ENCODE measurements around the gene PPP1R13B. TPM values are rescaled to one million over a fixed set of nuclear protein-coding genes. Genes with fewer than 3 reads are reported as not detected.
"Not testable (repeated sequence)": the region's sequence is repeated elsewhere in the genome, so short reads cannot be mapped to it uniquely, and the experiment has no call there.

Gene PPP1R13B
- total and polyA plus RNA-seq, 2 donors from 2014 or later, result 15.1 to 69.4 TPM

DNA sequence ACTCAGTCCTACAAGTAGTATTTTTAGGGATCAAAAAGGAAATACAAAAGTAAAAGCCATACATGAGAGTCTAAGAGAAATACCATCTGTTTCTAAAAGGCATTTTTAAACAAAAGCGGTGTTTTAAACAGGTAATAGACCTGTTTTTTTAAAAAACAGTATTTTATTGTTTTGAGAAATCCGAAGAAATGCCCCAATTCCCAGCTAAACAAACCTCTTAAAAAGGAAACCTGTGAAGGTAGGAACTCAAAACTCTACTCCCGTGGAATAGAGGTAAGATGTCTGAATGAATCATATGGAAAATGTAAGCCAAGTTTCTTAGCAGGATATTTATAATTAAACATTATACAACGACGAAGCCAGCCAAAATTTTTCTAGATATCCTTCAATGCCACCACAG, 2.0 kb downstream of the PPP1R13B start:
- Histone ChIP-seq H3K9me3 (ENCODE audit: control insufficient read depth in 2 of 3, insufficient read depth in 1 of 3, low read length in 3 of 3) (no peaks in the 10 kb centered on the region), H3K27ac (ENCODE audit: low read depth in 2 of 2, low read length in 2 of 2) (no peak overlapping the region), H3K27me3 (ENCODE audit: control insufficient read depth, insufficient read depth, low read length) (no peaks in the 10 kb centered on the region), H3K4me3 (ENCODE audit: low read length in 3 of 3) (no peak overlapping the region), H3K9ac (ENCODE audit: low read length in 3 of 3) (no peak overlapping the region), H3K4me1 (ENCODE audit: control insufficient read depth in 2 of 3, insufficient read depth in 2 of 3, low read depth in 1 of 3, low read length in 3 of 3) (peaks cover 0 to 5% (median 3%) of the 10 kb centered on the region in 3 donors), H3K36me3 (ENCODE audit: control insufficient read depth in 2 of 3, insufficient read depth in 3 of 3, low read length in 3 of 3) (no peaks in the 10 kb centered on the region)
- FAIRE-seq (no peak), DNase-seq (no peak)
- TF ChIP-seq, protein P1, sequence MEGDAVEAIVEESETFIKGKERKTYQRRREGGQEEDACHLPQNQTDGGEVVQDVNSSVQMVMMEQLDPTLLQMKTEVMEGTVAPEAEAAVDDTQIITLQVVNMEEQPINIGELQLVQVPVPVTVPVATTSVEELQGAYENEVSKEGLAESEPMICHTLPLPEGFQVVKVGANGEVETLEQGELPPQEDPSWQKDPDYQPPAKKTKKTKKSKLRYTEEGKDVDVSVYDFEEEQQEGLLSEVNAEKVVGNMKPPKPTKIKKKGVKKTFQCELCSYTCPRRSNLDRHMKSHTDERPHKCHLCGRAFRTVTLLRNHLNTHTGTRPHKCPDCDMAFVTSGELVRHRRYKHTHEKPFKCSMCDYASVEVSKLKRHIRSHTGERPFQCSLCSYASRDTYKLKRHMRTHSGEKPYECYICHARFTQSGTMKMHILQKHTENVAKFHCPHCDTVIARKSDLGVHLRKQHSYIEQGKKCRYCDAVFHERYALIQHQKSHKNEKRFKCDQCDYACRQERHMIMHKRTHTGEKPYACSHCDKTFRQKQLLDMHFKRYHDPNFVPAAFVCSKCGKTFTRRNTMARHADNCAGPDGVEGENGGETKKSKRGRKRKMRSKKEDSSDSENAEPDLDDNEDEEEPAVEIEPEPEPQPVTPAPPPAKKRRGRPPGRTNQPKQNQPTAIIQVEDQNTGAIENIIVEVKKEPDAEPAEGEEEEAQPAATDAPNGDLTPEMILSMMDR (IDR thresholded peaks at IDR 0.05; ENCODE audit: borderline replicate concordance, extremely low read depth, insufficient read depth), result no peak
- intact Hi-C loops (cut with DNase I), result no loop called here

DNA sequence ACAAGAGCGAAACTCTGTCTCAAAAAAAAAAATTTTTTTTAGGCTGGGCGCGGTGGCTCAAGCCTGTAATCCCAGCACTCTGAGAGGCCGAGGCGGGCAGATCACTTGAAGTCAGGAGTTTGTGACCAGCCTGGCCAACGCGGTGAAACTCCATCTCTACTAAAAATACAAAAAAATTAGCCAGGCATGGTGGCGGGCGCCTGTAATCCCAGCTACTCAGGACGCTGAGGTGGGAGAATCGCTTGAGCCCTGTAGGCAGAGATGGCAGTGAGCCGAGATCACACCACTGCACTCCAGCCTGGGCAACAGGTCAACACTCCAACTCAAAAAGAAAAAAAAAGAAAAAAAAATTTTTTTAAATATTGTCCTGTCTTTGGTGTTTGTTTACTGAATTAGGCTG, 6.1 kb downstream of the PPP1R13B start:
- DNase-seq; H3K9me3 ChIP-seq (ENCODE audit: control insufficient read depth in 2 of 3, insufficient read depth in 1 of 3, low read length in 3 of 3); intact Hi-C loops (cut with DNase I); H3K27ac ChIP-seq (ENCODE audit: low read depth in 2 of 2, low read length in 2 of 2); FAIRE-seq; H3K9ac ChIP-seq (ENCODE audit: low read length in 3 of 3); H3K27me3 ChIP-seq (ENCODE audit: control insufficient read depth, insufficient read depth, low read length); H3K4me1 ChIP-seq (ENCODE audit: control insufficient read depth in 2 of 3, insufficient read depth in 2 of 3, low read depth in 1 of 3, low read length in 3 of 3); H3K4me3 ChIP-seq (ENCODE audit: low read length in 3 of 3); H3K36me3 ChIP-seq (ENCODE audit: control insufficient read depth in 2 of 3, insufficient read depth in 3 of 3, low read length in 3 of 3): not testable (repeated sequence)

DNA sequence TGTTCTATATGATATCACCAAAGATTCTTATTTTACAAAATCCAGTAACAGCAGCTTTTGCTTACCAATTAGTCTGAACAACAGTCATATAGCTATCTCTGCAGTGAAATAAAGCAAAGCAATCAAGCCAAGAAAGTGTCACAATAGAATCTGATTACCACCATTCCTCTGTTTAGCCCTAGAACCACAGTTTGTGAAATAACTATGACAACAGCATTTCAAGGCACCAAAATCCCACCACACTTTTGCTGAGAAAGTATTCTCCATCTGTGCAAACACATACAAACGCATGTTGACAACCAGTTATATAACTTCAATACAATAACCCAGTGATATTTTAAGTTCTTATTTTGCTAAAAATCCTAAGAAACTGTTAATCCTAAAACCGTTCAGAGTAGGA, 7.4 kb downstream of the PPP1R13B start:
- no peak overlapping the region for H3K4me3 ChIP-seq (ENCODE audit: low read length in 3 of 3)
- DNase-seq (peak in 1 of 5 donors; percentile 52), FAIRE-seq (no peak)
- no peak overlapping the region for H3K27ac ChIP-seq (ENCODE audit: low read depth in 2 of 2, low read length in 2 of 2)
- no peaks in the 10 kb centered on the region for H3K9me3 ChIP-seq (ENCODE audit: control insufficient read depth in 2 of 3, insufficient read depth in 1 of 3, low read length in 3 of 3)
- TF ChIP-seq, protein P1 (IDR thresholded peaks at IDR 0.05; ENCODE audit: borderline replicate concordance, extremely low read depth, insufficient read depth), result no peak
- no peaks in the 10 kb centered on the region for H3K27me3 ChIP-seq (ENCODE audit: control insufficient read depth, insufficient read depth, low read length)
- no peaks in the 10 kb centered on the region for H3K36me3 ChIP-seq (ENCODE audit: control insufficient read depth in 2 of 3, insufficient read depth in 3 of 3, low read length in 3 of 3)
- H3K4me1 ChIP-seq (ENCODE audit: control insufficient read depth in 2 of 3, insufficient read depth in 2 of 3, low read depth in 1 of 3, low read length in 3 of 3), result peaks cover 0 to 7% (median 0%) of the 10 kb centered on the region in 3 donors
- intact Hi-C loops (cut with DNase I), result no loop called here
- no peak overlapping the region for H3K9ac ChIP-seq (ENCODE audit: low read length in 3 of 3)

DNA sequence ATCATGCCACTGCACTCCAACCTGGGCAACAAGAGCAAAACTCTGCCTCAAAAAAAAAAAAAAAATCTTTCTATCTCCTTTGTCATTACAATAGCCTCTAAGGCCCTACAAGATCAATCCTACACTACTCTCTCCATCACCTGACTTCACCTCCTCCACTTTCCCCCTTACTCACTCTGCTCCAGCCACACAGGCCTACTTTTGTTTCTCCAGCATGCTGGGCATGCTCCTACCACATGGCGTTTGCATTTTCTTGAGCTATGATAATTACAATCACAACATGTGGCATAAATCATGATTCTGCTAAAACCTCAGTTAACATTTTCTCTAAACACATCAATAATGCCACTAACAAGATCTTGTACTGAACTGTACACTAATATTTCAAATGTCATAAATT, 7.8 kb downstream of the PPP1R13B start:
- H3K27me3 ChIP-seq (ENCODE audit: control insufficient read depth, insufficient read depth, low read length), result no peaks in the 10 kb centered on the region
- intact Hi-C loops (cut with DNase I), result no loop called here
- peaks cover 0 to 7% (median 0%) of the 10 kb centered on the region in 3 donors for H3K4me1 ChIP-seq (ENCODE audit: control insufficient read depth in 2 of 3, insufficient read depth in 2 of 3, low read depth in 1 of 3, low read length in 3 of 3)
- TF ChIP-seq, protein P1 (IDR thresholded peaks at IDR 0.05; ENCODE audit: borderline replicate concordance, extremely low read depth, insufficient read depth), result no peak
- DNase-seq, result no peak
- H3K9ac ChIP-seq (ENCODE audit: low read length in 3 of 3), result no peak overlapping the region
- no peak for FAIRE-seq
- H3K9me3 ChIP-seq (ENCODE audit: control insufficient read depth in 2 of 3, insufficient read depth in 1 of 3, low read length in 3 of 3), result no peaks in the 10 kb centered on the region
- no peaks in the 10 kb centered on the region for H3K36me3 ChIP-seq (ENCODE audit: control insufficient read depth in 2 of 3, insufficient read depth in 3 of 3, low read length in 3 of 3)
- no peak overlapping the region for H3K4me3 ChIP-seq (ENCODE audit: low read length in 3 of 3)
- no peak overlapping the region for H3K27ac ChIP-seq (ENCODE audit: low read depth in 2 of 2, low read length in 2 of 2)
